ENCODE results near the gene BNC2. TPM values are rescaled to one million over a fixed set of nuclear protein-coding genes. Genes with fewer than 3 reads are reported as not detected.

Gene BNC2
- total and polyA plus RNA-seq, 2 of the 13 experiments (the other 11 are each of a cell fraction or from before 2014, with no cell fraction given), result not detected

DNA sequence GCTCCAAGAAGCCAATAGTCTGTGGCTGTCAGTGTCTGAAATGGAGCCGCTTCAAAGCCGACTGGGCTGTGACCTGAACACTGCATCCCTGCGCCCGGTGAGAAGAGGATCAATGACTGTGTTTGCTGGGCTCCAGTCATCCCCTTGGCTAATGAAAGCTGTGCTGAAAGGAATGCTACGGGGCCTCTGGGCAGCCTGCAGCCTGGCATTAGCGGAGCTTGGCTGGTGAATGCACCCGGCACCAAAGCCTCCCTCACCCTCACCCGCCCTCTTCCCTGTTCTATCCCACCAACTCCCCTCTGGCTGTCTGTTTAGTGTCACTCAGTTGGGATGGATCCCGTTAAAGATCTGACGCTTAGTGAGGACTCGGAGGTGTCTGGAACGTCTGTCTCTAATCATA is 355.3 kb downstream of the BNC2 start:
- CTCF ChIA-PET (ENCODE audit: low intra/inter-chr PET ratio, low total read pairs), result no interaction called here
- H3K27ac ChIP-seq (ENCODE audit: extremely low read length, insufficient read depth, low read length), result no peak overlapping the region
- POLR2A ChIA-PET, result no interaction called here
- no peaks in the 10 kb centered on the region for H3K9me3 ChIP-seq (ENCODE audit: low read length)
- H3K9ac ChIP-seq (ENCODE audit: insufficient read depth, low read depth, low read length), result no peak overlapping the region
- H2AFZ ChIP-seq (ENCODE audit: low read length), result no peak overlapping the region
- peaks cover 0 to 12% of the 10 kb centered on the region in 2 experiments; a peak in 1 of 5 replicates for H3K27me3 ChIP-seq (ENCODE audit: control insufficient read depth in 1 of 2, insufficient read depth in 2 of 2, low read length in 2 of 2)
- BruUV-seq (replicated peaks), result no TSS peak
- no peak for ATAC-seq
- H3K36me3 ChIP-seq (replicated peaks in 1 of 2; ENCODE audit: control insufficient read depth in 1 of 2, insufficient read depth in 2 of 2, low read length in 2 of 2), result no peaks in the 10 kb centered on the region
- H3K4me2 ChIP-seq (ENCODE audit: low read depth, low read length), result no peak overlapping the region
- no peaks in the 10 kb centered on the region for H3K79me2 ChIP-seq (ENCODE audit: insufficient read depth, low read length)
- no peak overlapping the region for H3K4me3 ChIP-seq (replicated peaks in 1 of 3; ENCODE audit: insufficient read depth in 1 of 3, low read depth in 2 of 3, low read length in 3 of 3)
- 18% methylated on average over 10 of the region's 12 CpGs for WGBS (ENCODE audit: low lambda C conversion rate)
- no peaks in the 10 kb centered on the region for H4K20me1 ChIP-seq (ENCODE audit: insufficient read depth, low read length)
- no peak for FAIRE-seq
- H3K4me1 ChIP-seq (ENCODE audit: insufficient read depth, low read length), result no peaks in the 10 kb centered on the region
- intact Hi-C loops (cut with micrococcal nuclease; ENCODE audit: unreplicated experiment) (no loop called here), in situ Hi-C loops (cut with HindIII; ENCODE audit: extremely low pct_ligation_motif_present, low pct_unique_long_range_greater_than_20kb) (no loop called here)
- TF ChIP-seq, protein P1, sequence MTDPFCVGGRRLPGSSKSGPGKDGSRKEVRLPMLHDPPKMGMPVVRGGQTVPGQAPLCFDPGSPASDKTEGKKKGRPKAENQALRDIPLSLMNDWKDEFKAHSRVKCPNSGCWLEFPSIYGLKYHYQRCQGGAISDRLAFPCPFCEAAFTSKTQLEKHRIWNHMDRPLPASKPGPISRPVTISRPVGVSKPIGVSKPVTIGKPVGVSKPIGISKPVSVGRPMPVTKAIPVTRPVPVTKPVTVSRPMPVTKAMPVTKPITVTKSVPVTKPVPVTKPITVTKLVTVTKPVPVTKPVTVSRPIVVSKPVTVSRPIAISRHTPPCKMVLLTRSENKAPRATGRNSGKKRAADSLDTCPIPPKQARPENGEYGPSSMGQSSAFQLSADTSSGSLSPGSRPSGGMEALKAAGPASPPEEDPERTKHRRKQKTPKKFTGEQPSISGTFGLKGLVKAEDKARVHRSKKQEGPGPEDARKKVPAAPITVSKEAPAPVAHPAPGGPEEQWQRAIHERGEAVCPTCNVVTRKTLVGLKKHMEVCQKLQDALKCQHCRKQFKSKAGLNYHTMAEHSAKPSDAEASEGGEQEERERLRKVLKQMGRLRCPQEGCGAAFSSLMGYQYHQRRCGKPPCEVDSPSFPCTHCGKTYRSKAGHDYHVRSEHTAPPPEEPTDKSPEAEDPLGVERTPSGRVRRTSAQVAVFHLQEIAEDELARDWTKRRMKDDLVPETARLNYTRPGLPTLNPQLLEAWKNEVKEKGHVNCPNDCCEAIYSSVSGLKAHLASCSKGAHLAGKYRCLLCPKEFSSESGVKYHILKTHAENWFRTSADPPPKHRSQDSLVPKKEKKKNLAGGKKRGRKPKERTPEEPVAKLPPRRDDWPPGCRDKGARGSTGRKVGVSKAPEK (CRISPR knock-in tag; IDR thresholded peaks at IDR 0.05; ENCODE audit: borderline replicate concordance), result no peak
- TF ChIP-seq GTF3A (CRISPR knock-in tag; conservative IDR thresholded peaks at IDR 0.05) (no peak), MEF2D (CRISPR knock-in tag; IDR thresholded peaks at IDR 0.05) (no peak), GTF2F1 (IDR thresholded peaks at IDR 0.05; ENCODE audit: low read length) (no peak), ARNTL (CRISPR knock-in tag; IDR thresholded peaks at IDR 0.05) (no peak), MZF1 (CRISPR knock-in tag; IDR thresholded peaks at IDR 0.05; ENCODE audit: borderline replicate concordance) (no peak), ZNF20 (CRISPR knock-in tag; IDR thresholded peaks at IDR 0.05) (no peak), HOXA3 (CRISPR knock-in tag; IDR thresholded peaks at IDR 0.05) (no peak), ZNF501 (CRISPR knock-in tag; IDR thresholded peaks at IDR 0.05) (no peak), GABPB1 (CRISPR knock-in tag; IDR thresholded peaks at IDR 0.05) (no peak)
- TF ChIP-seq, protein P2, sequence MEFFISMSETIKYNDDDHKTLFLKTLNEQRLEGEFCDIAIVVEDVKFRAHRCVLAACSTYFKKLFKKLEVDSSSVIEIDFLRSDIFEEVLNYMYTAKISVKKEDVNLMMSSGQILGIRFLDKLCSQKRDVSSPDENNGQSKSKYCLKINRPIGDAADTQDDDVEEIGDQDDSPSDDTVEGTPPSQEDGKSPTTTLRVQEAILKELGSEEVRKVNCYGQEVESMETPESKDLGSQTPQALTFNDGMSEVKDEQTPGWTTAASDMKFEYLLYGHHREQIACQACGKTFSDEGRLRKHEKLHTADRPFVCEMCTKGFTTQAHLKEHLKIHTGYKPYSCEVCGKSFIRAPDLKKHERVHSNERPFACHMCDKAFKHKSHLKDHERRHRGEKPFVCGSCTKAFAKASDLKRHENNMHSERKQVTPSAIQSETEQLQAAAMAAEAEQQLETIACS (CRISPR knock-in tag; IDR thresholded peaks at IDR 0.05), result no peak
- TF ChIP-seq, protein P3, sequence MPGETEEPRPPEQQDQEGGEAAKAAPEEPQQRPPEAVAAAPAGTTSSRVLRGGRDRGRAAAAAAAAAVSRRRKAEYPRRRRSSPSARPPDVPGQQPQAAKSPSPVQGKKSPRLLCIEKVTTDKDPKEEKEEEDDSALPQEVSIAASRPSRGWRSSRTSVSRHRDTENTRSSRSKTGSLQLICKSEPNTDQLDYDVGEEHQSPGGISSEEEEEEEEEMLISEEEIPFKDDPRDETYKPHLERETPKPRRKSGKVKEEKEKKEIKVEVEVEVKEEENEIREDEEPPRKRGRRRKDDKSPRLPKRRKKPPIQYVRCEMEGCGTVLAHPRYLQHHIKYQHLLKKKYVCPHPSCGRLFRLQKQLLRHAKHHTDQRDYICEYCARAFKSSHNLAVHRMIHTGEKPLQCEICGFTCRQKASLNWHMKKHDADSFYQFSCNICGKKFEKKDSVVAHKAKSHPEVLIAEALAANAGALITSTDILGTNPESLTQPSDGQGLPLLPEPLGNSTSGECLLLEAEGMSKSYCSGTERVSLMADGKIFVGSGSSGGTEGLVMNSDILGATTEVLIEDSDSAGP (CRISPR knock-in tag; IDR thresholded peaks at IDR 0.05; ENCODE audit: borderline replicate concordance), result no peak
- DNase-seq (ENCODE audit: low spot score), result no peak
